CD14-positive monocyte (primary cell): Measurements from ENCODE around the gene MSI2. TPM values are rescaled to one million over a fixed set of nuclear protein-coding genes. Genes with fewer than 3 reads are reported as not detected.

ENCODE experiments used
- DNase-seq, 3 donors: peaks; one replicate each; pipeline ENCODE4 v3.0.0-alpha.2; 2011 to 2022
- H2AFZ ChIP-seq: 2 replicates; pipeline ENCODE4 v1.6.0; 2012; ENCODE audit warnings: mild to moderate bottlenecking, low read depth, low read length, inconsistent platforms; ENCODE audit not compliant: insufficient read depth, poor library complexity, severe bottlenecking
- H3K27ac ChIP-seq, 2 donors: 1 replicate in 1 of 2; 2 replicates in 1 of 2; pipeline ENCODE4 v1.5.1; 2012 to 2013; ENCODE audit warnings: low read length in 2 of 2, control low read depth in 1 of 2, inconsistent platforms in 1 of 2, low read depth in 1 of 2, mild to moderate bottlenecking in 1 of 2
- H3K27me3 ChIP-seq, 2 donors: one replicate each; pipeline versions ENCODE4 v1.6.0 to v1.6.1; 2011 to 2013; ENCODE audit warnings: low read length in 2 of 2; ENCODE audit not compliant: control insufficient read depth in 2 of 2, insufficient read depth in 2 of 2
- H3K36me3 ChIP-seq, 2 donors: replicated peaks in 1 of 2; 1 replicate in 1 of 2; 2 replicates in 1 of 2; pipeline versions ENCODE4 v1.5.1 to v1.6.1; 2012 to 2013; ENCODE audit warnings: low read length in 2 of 2, control low read depth in 1 of 2, inconsistent platforms in 1 of 2, mild to moderate bottlenecking in 1 of 2; ENCODE audit not compliant: insufficient read depth in 2 of 2, control insufficient read depth in 1 of 2
- H3K4me1 ChIP-seq, 2 donors: 1 replicate in 1 of 2; 2 replicates in 1 of 2; pipeline versions ENCODE4 v1.5.1 to v1.6.1; 2012 to 2013; ENCODE audit warnings: low read length in 2 of 2, control low read depth in 1 of 2, inconsistent platforms in 1 of 2, mild to moderate bottlenecking in 1 of 2, moderate library complexity in 1 of 2; ENCODE audit not compliant: insufficient read depth in 2 of 2, control insufficient read depth in 1 of 2
- H3K4me2 ChIP-seq: replicated peaks from 2 replicates; pipeline ENCODE3; 2012; ENCODE audit warnings: low read length, moderate library complexity, mild to moderate bottlenecking; ENCODE audit not compliant: poor library complexity, severe bottlenecking; ENCODE audit errors: extremely low read depth
- H3K4me3 ChIP-seq, 3 experiments: fragments of 200-600 bp in 1 of 3; sonication (generic) in 1 of 3; replicated peaks in 1 of 3; 1 replicate in 2 of 3; 2 replicates in 1 of 3; pipeline ENCODE4 v1.5.1; 2011 to 2013; ENCODE audit warnings: low read length in 3 of 3, mild to moderate bottlenecking in 3 of 3, control low read depth in 2 of 3, low read depth in 2 of 3, inconsistent platforms in 1 of 3, moderate library complexity in 1 of 3
- H3K79me2 ChIP-seq: 2 replicates; pipeline ENCODE4 v1.6.0; 2012; ENCODE audit warnings: mild to moderate bottlenecking, control low read depth, inconsistent platforms, low read length, moderate library complexity; ENCODE audit not compliant: insufficient read depth
- H3K9ac ChIP-seq: 2 replicates; pipeline ENCODE4 v1.6.0; 2017; ENCODE audit warnings: low read length, mild to moderate bottlenecking; ENCODE audit not compliant: insufficient read depth, poor library complexity, severe bottlenecking
- H3K9me3 ChIP-seq, 2 donors: replicated peaks in 1 of 2; 1 replicate in 1 of 2; 2 replicates in 1 of 2; pipeline versions ENCODE4 v1.5.1 to v1.6.1; 2012 to 2013; ENCODE audit warnings: low read length in 2 of 2, control low read depth in 1 of 2; ENCODE audit not compliant: control insufficient read depth in 1 of 2, insufficient read depth in 1 of 2
- H4K20me1 ChIP-seq: 2 replicates; pipeline ENCODE4 v1.6.0; 2012; ENCODE audit warnings: mild to moderate bottlenecking, low read length, control low read depth, moderate library complexity; ENCODE audit not compliant: insufficient read depth
- H3K27ac Mint-ChIP-seq, 7 donors: one replicate each; pipeline ENCODE4 v1.8.0; 2020; ENCODE audit warnings: mild to moderate bottlenecking in 7 of 7, mixed read lengths in 7 of 7, moderate library complexity in 6 of 7, inconsistent platforms in 2 of 7
- H3K27me3 Mint-ChIP-seq, 3 donors: one replicate each; pipeline ENCODE4 v1.8.0; 2021 to 2022; ENCODE audit warnings: low read depth in 3 of 3, mild to moderate bottlenecking in 3 of 3, mixed read lengths in 3 of 3, moderate library complexity in 3 of 3, inconsistent platforms in 1 of 3
- H3K36me3 Mint-ChIP-seq, 2 donors: one replicate each; pipeline ENCODE4 v1.8.0; 2020; ENCODE audit warnings: mixed read lengths in 2 of 2, inconsistent platforms in 1 of 2, mild to moderate bottlenecking in 1 of 2
- H3K4me1 Mint-ChIP-seq: one replicate; pipeline ENCODE4 v1.8.0; 2020; ENCODE audit warnings: mild to moderate bottlenecking, mixed read lengths
- H3K4me3 Mint-ChIP-seq, 2 donors: one replicate each; pipeline ENCODE4 v1.8.0; 2020; ENCODE audit warnings: mild to moderate bottlenecking in 2 of 2, mixed read lengths in 2 of 2, moderate library complexity in 1 of 2
- H3K9me3 Mint-ChIP-seq, 7 donors: one replicate each; pipeline ENCODE4 v1.8.0; 2020 to 2022; ENCODE audit warnings: mixed read lengths in 7 of 7, mild to moderate bottlenecking in 6 of 7, moderate library complexity in 6 of 7, inconsistent platforms in 2 of 7
- WGBS: methylation state at CpG from one replicate; pipeline ENCODE4 v1.1.5; 2013; ENCODE audit warnings: missing lambda C conversion rate; ENCODE audit not compliant: insufficient coverage; 5-methylcytosine and 5-hydroxymethylcytosine counted together
- intact Hi-C, 2 donors: fragments of 100-400 bp; cut with micrococcal nuclease; formaldehyde crosslinking; loops; one replicate each; pipeline versions ENCODE4 v1.15.0 to v1.15.1; 2023
- polyA plus RNA-seq, 3 donors: library from polyadenylated mRNA; depleted of rRNA in 1 of 3; unstranded in 2 of 3; stranded (reverse) in 1 of 3; fragments of 300-500 nt in 2 of 3; fragments of >200 nt in 1 of 3; fragmentation: Illumina TruSeq in 2 of 3; gene quantifications; 1 replicate in 2 of 3; 2 replicates in 1 of 3; pipeline ENCODE4 v1.2.3, GENCODE V29; 2012 to 2021
- TF ChIP-seq, protein P1 (sequence below): fragments of 200-600 bp; IDR thresholded peaks from one replicate; pipeline ENCODE4 v1.8.0; 2022; ENCODE audit warnings: antibody characterized with exemption, mild to moderate bottlenecking

Gene MSI2
- polyA plus RNA-seq, 3 donors = 0.20 to 6.6 (median 0.37) TPM

DNA sequence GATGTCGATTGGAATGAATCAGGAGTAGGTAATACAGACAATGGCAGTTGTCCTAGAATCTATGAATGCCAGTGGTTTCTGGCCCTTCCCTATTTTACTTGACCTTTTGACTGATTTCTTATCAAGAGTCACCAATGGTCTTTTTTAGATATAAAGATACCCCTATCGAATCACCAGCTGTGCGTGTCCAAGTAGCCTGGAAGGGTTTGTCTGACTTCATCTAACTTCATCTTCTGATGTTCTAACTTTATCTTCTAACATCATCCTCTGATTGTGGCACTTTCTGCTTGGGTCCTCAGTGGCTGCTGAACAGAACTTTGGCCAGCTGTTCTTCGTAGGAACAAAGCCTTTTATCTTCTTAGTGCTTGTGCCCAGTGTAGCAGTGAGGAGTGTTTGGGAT is 129.7 kb downstream of the MSI2 start:
- H2AFZ ChIP-seq = no peak overlapping the region

DNA sequence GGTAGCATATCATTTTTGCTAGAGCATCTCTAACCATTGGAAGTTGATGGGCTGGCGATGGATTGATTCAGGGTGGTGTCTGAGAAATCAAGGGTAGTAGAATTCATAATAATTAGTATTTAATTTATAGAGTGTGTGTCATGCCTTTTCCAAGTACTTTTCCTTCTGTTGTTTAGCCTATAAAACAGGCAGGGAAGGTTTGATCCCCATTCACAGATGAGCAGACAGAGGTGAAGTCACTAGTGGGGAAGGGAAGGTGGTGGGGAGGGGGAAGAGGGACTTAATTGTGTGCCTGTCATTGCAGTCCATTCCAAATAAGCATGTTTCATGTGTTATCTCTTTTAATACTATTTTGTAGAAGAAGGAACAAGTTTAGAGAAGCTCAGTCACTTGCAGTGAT is 131.3 kb downstream of the MSI2 start:
- H3K4me3 Mint-ChIP-seq = no peak overlapping the region

More for the DNA sequence above, 129.7 kb downstream of the MSI2 start:
- no peak overlapping the region for H3K4me3 Mint-ChIP-seq
- H3K9me3 Mint-ChIP-seq = peaks cover 15 to 34% (median 28%) of the 10 kb centered on the region in 7 donors
- peaks cover 19 to 23% of the 10 kb centered on the region in 2 donors for H3K9me3 ChIP-seq
- no peak for DNase-seq
- intact Hi-C loops = no loop called here
- H3K27ac Mint-ChIP-seq = no peak overlapping the region
- no peaks in the 10 kb centered on the region for H3K4me1 Mint-ChIP-seq
- peaks cover 6 to 9% of the 10 kb centered on the region in 2 donors for H3K36me3 Mint-ChIP-seq
- TF ChIP-seq, protein P1, sequence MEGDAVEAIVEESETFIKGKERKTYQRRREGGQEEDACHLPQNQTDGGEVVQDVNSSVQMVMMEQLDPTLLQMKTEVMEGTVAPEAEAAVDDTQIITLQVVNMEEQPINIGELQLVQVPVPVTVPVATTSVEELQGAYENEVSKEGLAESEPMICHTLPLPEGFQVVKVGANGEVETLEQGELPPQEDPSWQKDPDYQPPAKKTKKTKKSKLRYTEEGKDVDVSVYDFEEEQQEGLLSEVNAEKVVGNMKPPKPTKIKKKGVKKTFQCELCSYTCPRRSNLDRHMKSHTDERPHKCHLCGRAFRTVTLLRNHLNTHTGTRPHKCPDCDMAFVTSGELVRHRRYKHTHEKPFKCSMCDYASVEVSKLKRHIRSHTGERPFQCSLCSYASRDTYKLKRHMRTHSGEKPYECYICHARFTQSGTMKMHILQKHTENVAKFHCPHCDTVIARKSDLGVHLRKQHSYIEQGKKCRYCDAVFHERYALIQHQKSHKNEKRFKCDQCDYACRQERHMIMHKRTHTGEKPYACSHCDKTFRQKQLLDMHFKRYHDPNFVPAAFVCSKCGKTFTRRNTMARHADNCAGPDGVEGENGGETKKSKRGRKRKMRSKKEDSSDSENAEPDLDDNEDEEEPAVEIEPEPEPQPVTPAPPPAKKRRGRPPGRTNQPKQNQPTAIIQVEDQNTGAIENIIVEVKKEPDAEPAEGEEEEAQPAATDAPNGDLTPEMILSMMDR = no peak
- no peak overlapping the region for H3K9ac ChIP-seq
- H3K36me3 ChIP-seq = no peaks in the 10 kb centered on the region
- H3K27ac ChIP-seq = no peak overlapping the region
- no peak overlapping the region for H3K4me2 ChIP-seq
- H3K27me3 Mint-ChIP-seq = no peaks in the 10 kb centered on the region
- no peaks in the 10 kb centered on the region for H3K27me3 ChIP-seq
- no peak overlapping the region for H3K4me3 ChIP-seq
- 89% methylated on average over 3 of the region's 4 CpGs for WGBS
- H3K79me2 ChIP-seq = no peaks in the 10 kb centered on the region
- H3K4me1 ChIP-seq = no peaks in the 10 kb centered on the region
- H4K20me1 ChIP-seq = no peaks in the 10 kb centered on the region

More for the DNA sequence above, 131.3 kb downstream of the MSI2 start:
- no peak for DNase-seq
- H2AFZ ChIP-seq = no peak overlapping the region
- Mint-ChIP-seq H3K27ac (no peak overlapping the region), H3K27me3 (no peaks in the 10 kb centered on the region), H3K4me1 (no peaks in the 10 kb centered on the region), H3K9me3 (peaks cover 15 to 34% (median 29%) of the 10 kb centered on the region in 7 donors), H3K36me3 (peaks cover 6 to 9% of the 10 kb centered on the region in 2 donors)
- no peaks in the 10 kb centered on the region for H3K79me2 ChIP-seq
- no peak overlapping the region for H3K27ac ChIP-seq
- no peaks in the 10 kb centered on the region for H3K27me3 ChIP-seq
- TF ChIP-seq, protein P1 = no peak
- no peaks in the 10 kb centered on the region for H4K20me1 ChIP-seq
- H3K36me3 ChIP-seq = no peaks in the 10 kb centered on the region
- no peak overlapping the region for H3K4me3 ChIP-seq
- peaks cover 19 to 23% of the 10 kb centered on the region in 2 donors for H3K9me3 ChIP-seq
- H3K4me1 ChIP-seq = no peaks in the 10 kb centered on the region
- no CpG with 5 or more reads among the region's 1 CpG for WGBS
- no peak overlapping the region for H3K4me2 ChIP-seq
- H3K9ac ChIP-seq = no peak overlapping the region
- intact Hi-C loops = no loop called here
